ENCODE measurements around the gene EFCAB14. TPM values are rescaled to one million over a fixed set of nuclear protein-coding genes. Genes with fewer than 3 reads are reported as not detected.

EFCAB14 gene
- total and polyA plus RNA-seq, 2 of the 4 experiments (the other 2 are of a cell fraction), result 28.6 to 43.0 TPM

GRCh38 chr1:46630719-46631118 is 88.2 kb downstream of the EFCAB14 start:
- H3K4me2 ChIP-seq (ENCODE audit: low read depth, low read length), result no peak overlapping the region
- H2AK5ac ChIP-seq (ENCODE audit: low read depth, low read length), result no peak overlapping the region
- H3K56ac ChIP-seq (ENCODE audit: extremely low read depth, insufficient read depth, low read length), result no peak overlapping the region
- H3K4ac ChIP-seq (ENCODE audit: low read depth, low read length), result no peak overlapping the region
- no peak overlapping the region for H3K23ac ChIP-seq (ENCODE audit: low read depth, low read length)
- H3K36me3 ChIP-seq (ENCODE audit: control insufficient read depth, insufficient read depth, low read length), result peaks cover 17% of the 10 kb centered on the region
- no peaks in the 10 kb centered on the region for H3K9me3 ChIP-seq (ENCODE audit: control insufficient read depth, insufficient read depth, low read length)
- H3K79me1 ChIP-seq (ENCODE audit: low read depth in 1 of 2, low read length in 2 of 2), result no peaks in the 10 kb centered on the region
- H3K14ac ChIP-seq (replicated peaks; ENCODE audit: low read depth, low read length), result no peak overlapping the region
- no peaks in the 10 kb centered on the region for H3K4me1 ChIP-seq (ENCODE audit: control insufficient read depth, insufficient read depth, low read length)
- H3K4me3 ChIP-seq (ENCODE audit: insufficient read depth, low read depth, low read length), result no peak overlapping the region
- intact Hi-C loops (cut with micrococcal nuclease) (no loop called here), in situ Hi-C loops (cut with MboI; ENCODE audit: low sequenced_read_pairs) (no loop called here), dilution Hi-C loops (cut with HindIII; ENCODE audit: low sequenced_read_pairs, unreplicated experiment) (no loop called here)
- no peak overlapping the region for H4K5ac ChIP-seq (ENCODE audit: low read depth, low read length)
- no peak overlapping the region for H2BK20ac ChIP-seq (ENCODE audit: low read depth, low read length)
- no peak overlapping the region for H2BK5ac ChIP-seq (ENCODE audit: low read depth, low read length, poor library complexity, severe bottlenecking)
- no peak overlapping the region for H4K91ac ChIP-seq (ENCODE audit: insufficient read depth, low read depth, low read length)
- no peak for TF ChIP-seq SMC3 (IDR thresholded peaks at IDR 0.05; ENCODE audit: low read depth, low read length)
- TF ChIP-seq BHLHE40 (IDR thresholded peaks at IDR 0.05; ENCODE audit: low read depth, low read length), result no peak
- no peak for TF ChIP-seq CTCF (conservative IDR thresholded peaks at IDR 0.05; ENCODE audit: low read depth, low read length)
- no peak for TF ChIP-seq CEBPB (IDR thresholded peaks at IDR 0.05; ENCODE audit: low read depth, low read length)
- no peak for TF ChIP-seq MAFK (IDR thresholded peaks at IDR 0.05; ENCODE audit: low read depth, low read length)
- TF ChIP-seq MXI1 (IDR thresholded peaks at IDR 0.05; ENCODE audit: borderline replicate concordance, low read depth, low read length), result no peak
- TF ChIP-seq MAZ (IDR thresholded peaks at IDR 0.05; ENCODE audit: borderline replicate concordance, low read depth, low read length), result no peak
- TF ChIP-seq CHD1 (IDR thresholded peaks at IDR 0.05; ENCODE audit: low read depth, low read length), result no peak
- TF ChIP-seq RCOR1 (IDR thresholded peaks at IDR 0.05; ENCODE audit: insufficient replicate concordance, low read length), result no peak
- TF ChIP-seq ELK1 (IDR thresholded peaks at IDR 0.05; ENCODE audit: borderline replicate concordance, low read depth, low read length), result no peak
- no peak for TF ChIP-seq RAD21 (IDR thresholded peaks at IDR 0.05; ENCODE audit: low read length)
- TF ChIP-seq NFE2L2 (IDR thresholded peaks at IDR 0.05; ENCODE audit: low read depth, low read length), result no peak
- no peak for TF ChIP-seq USF2 (IDR thresholded peaks at IDR 0.05; ENCODE audit: low read depth, low read length)
- no peak overlapping the region for H2BK120ac ChIP-seq (ENCODE audit: low read depth, low read length)
- no TSS peak for BruUV-seq (replicated peaks)
- H2AK9ac ChIP-seq (replicated peaks; ENCODE audit: low read depth, low read length, poor library complexity), result no peak overlapping the region
- no peak overlapping the region for H3K27ac ChIP-seq (ENCODE audit: insufficient read depth, low read length)
- no peak overlapping the region for H4K8ac ChIP-seq (ENCODE audit: low read depth in 2 of 2, low read length in 2 of 2)
- POLR2A ChIA-PET (ENCODE audit: unreplicated experiment), result no interaction called here
- no peak overlapping the region for H2BK15ac ChIP-seq (ENCODE audit: low read depth, low read length)
- DNase-seq (no peak), ATAC-seq (ENCODE audit: low read depth) (no peak)
- CTCF ChIA-PET, result interaction anchor here (0.7 to 1.1 kb wide), 2 partner anchors 9 to 10 kb away, joined by 3 read pairs; no protein-coding TSS in a partner anchor
- WGBS, 2 experiments (ENCODE audit: extremely low coverage in 2 of 2, insufficient read length in 1 of 2), result no CpG with 5 or more reads among the region's 2 CpGs
- no peak overlapping the region for H3K9ac ChIP-seq (ENCODE audit: low read depth, low read length)
- H3K9me1 ChIP-seq (ENCODE audit: insufficient read depth, low read length), result no peaks in the 10 kb centered on the region; the same call in 1 of the 2 replicates
- H3K27me3 ChIP-seq (ENCODE audit: control insufficient read depth, insufficient read depth, low read length), result no peaks in the 10 kb centered on the region
- no peak overlapping the region for H3K18ac ChIP-seq (ENCODE audit: low read depth, low read length)
- H2AFZ ChIP-seq (replicated peaks; ENCODE audit: low read length, poor library complexity), result no peak overlapping the region
- no peaks in the 10 kb centered on the region for H4K20me1 ChIP-seq (ENCODE audit: insufficient read depth, low read length)

Data from IMR-90 (cell line).